ENCODE results near the gene PHF12.

DNA sequence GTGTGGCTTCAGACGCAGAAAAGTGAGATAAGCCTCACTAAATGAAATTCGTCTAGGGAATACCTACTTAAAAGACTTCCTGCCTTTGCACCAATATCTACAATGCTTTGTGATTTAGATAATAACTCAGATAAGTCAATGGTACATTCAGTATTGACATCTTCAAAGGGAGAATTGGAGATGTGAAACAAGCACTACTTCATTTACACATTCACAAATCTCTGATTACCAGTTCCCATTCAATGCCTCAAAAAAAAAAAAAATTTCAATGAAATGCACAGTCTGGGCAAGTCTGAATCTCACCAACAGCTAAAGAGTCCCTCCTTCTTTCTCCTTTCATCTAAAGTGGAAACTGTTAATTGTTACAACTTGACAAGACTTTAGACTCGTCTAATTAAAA is 3.7 kb downstream of the PHF12 start:
- TF ChIP-seq HDAC6 (IDR thresholded peaks at IDR 0.05; ENCODE audit: low read depth, low read length) (no peak), GMEB1 (CRISPR knock-in tag; IDR thresholded peaks at IDR 0.05; ENCODE audit: borderline replicate concordance) (no peak), RAD21 (CRISPR knock-in tag; IDR thresholded peaks at IDR 0.05) (no peak), SETDB1 (CRISPR knock-in tag; IDR thresholded peaks at IDR 0.05; ENCODE audit: borderline replicate concordance) (no peak), USF2 (IDR thresholded peaks at IDR 0.05; ENCODE audit: low read depth, low read length) (no peak), USF2 (CRISPR knock-in tag; IDR thresholded peaks at IDR 0.05; ENCODE audit: borderline replicate concordance) (no peak), CBX1 (IDR thresholded peaks at IDR 0.05; ENCODE audit: low read depth) (no peak), ELK4 (CRISPR knock-in tag; IDR thresholded peaks at IDR 0.05; ENCODE audit: borderline replicate concordance) (no peak), MTF2 (CRISPR knock-in tag; IDR thresholded peaks at IDR 0.05; ENCODE audit: borderline replicate concordance) (no peak), ZFP36 (IDR thresholded peaks at IDR 0.05; ENCODE audit: borderline replicate concordance, low read depth, low read length, partially characterized antibody) (no peak), ZNF274 (CRISPR knock-in tag; IDR thresholded peaks at IDR 0.05) (no peak), GABPA (IDR thresholded peaks at IDR 0.05; ENCODE audit: low read depth, low read length) (no peak), GABPA (CRISPR knock-in tag; IDR thresholded peaks at IDR 0.05; ENCODE audit: low read depth) (no peak), TARDBP (CRISPR knock-in tag; IDR thresholded peaks at IDR 0.05) (no peak), ATF2 (CRISPR knock-in tag; IDR thresholded peaks at IDR 0.05) (no peak)
- TF ChIP-seq, protein P1, sequence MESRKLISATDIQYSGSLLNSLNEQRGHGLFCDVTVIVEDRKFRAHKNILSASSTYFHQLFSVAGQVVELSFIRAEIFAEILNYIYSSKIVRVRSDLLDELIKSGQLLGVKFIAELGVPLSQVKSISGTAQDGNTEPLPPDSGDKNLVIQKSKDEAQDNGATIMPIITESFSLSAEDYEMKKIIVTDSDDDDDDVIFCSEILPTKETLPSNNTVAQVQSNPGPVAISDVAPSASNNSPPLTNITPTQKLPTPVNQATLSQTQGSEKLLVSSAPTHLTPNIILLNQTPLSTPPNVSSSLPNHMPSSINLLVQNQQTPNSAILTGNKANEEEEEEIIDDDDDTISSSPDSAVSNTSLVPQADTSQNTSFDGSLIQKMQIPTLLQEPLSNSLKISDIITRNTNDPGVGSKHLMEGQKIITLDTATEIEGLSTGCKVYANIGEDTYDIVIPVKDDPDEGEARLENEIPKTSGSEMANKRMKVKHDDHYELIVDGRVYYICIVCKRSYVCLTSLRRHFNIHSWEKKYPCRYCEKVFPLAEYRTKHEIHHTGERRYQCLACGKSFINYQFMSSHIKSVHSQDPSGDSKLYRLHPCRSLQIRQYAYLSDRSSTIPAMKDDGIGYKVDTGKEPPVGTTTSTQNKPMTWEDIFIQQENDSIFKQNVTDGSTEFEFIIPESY (CRISPR knock-in tag; IDR thresholded peaks at IDR 0.05): no peak
